ENCODE data around the gene TMED4.

DNA sequence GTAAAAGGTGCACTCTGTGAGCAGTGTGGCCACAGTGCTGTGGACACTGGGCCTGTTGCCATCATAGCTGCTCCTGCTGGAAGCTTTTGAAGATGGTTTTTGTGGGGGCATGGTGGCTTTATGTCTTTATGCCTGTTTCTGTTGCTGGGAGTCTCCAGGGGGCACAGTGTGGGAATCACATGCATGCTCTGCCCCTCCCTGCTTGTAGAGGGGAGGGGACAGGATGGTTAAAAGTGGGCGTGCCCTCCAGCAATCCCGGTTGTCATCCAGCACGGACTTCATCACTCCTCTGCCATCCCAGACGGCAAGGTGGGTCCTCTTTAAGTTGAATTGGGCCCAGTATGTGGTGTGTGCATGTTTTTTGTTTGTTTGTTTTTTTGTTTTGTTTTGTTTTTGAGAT lies 44.6 kb upstream of the TMED4 start:
- no peak for TF ChIP-seq POLR2A (IDR thresholded peaks at IDR 0.05; ENCODE audit: low read depth, low read length)
- no peak for TF ChIP-seq PAX5 (IDR thresholded peaks at IDR 0.05; ENCODE audit: insufficient read depth, low read length, severe bottlenecking)
- TF ChIP-seq POLR2AphosphoS5 (IDR thresholded peaks at IDR 0.05; ENCODE audit: low read depth, low read length): no peak
- no peak for TF ChIP-seq TAF1 (IDR thresholded peaks at IDR 0.05; ENCODE audit: low read depth, low read length)
- no peak for TF ChIP-seq SPI1 (IDR thresholded peaks at IDR 0.05; ENCODE audit: low read depth, low read length)
- no peak for TF ChIP-seq POU2F2 (IDR thresholded peaks at IDR 0.05; ENCODE audit: low read depth, low read length)

Measured in GM12891 (cell line).